GM12878 (cell line): ENCODE measurements around the gene SPDYE3.
"Not testable (repeated sequence)": the region's sequence is repeated elsewhere in the genome, so short reads cannot be mapped to it uniquely, and the experiment has no call there.

Source experiments
- BCL11A ChIP-seq: IDR thresholded peaks from 2 replicates; pipeline ENCODE4 v1.6.1; 2011; ENCODE audit warnings: low read depth, low read length
- BHLHE40 ChIP-seq, 2 experiments: fragments of 450-650 bp in 1 of 2; IDR thresholded peaks; 2 replicates each; pipeline ENCODE4 v1.6.1; 2011 to 2017; ENCODE audit warnings: low read depth in 2 of 2, borderline replicate concordance in 1 of 2, improper control_type of control experiment in 1 of 2, low read length in 1 of 2, mild to moderate bottlenecking in 1 of 2
- CHD2 ChIP-seq: IDR thresholded peaks from 2 replicates; pipeline ENCODE4 v1.6.1; 2011; ENCODE audit warnings: low read depth, low read length, improper control_type of control experiment, borderline replicate concordance
- EZH2 ChIP-seq: IDR thresholded peaks from 2 replicates; pipeline ENCODE4 v1.6.1; 2012; ENCODE audit warnings: low read depth, mild to moderate bottlenecking, control low read depth, inconsistent platforms, low read length, borderline replicate concordance; ENCODE audit not compliant: control insufficient read depth
- HDGF ChIP-seq: fragments of 450-650 bp; IDR thresholded peaks from 2 replicates; pipeline ENCODE4 v1.6.1; 2016; ENCODE audit warnings: antibody characterized with exemption
- JUNB ChIP-seq: IDR thresholded peaks from 2 replicates; pipeline ENCODE4 v1.6.1; 2016; ENCODE audit warnings: antibody characterized with exemption, mild to moderate bottlenecking
- LARP7 ChIP-seq: fragments of 450-650 bp; IDR thresholded peaks from 2 replicates; pipeline ENCODE4 v1.6.1; 2017; ENCODE audit warnings: mild to moderate bottlenecking
- POLR2AphosphoS2 ChIP-seq: IDR thresholded peaks from 2 replicates; pipeline ENCODE4 v1.6.1; 2011; ENCODE audit warnings: low read depth, mild to moderate bottlenecking, low read length, improper control_type of control experiment, moderate library complexity
- RCOR1 ChIP-seq: conservative IDR thresholded peaks from 2 replicates; pipeline ENCODE4 v1.6.1; 2012; ENCODE audit warnings: low read depth, low read length, improper control_type of control experiment
- ZBTB33 ChIP-seq: fragments of 450-650 bp; IDR thresholded peaks from 2 replicates; pipeline ENCODE4 v1.6.1; 2017; ENCODE audit warnings: mild to moderate bottlenecking

GRCh38 chr7:100259984-100260383, 47.5 kb upstream of the SPDYE3 start:
- TF ChIP-seq BCL11A; RCOR1; HDGF; JUNB; POLR2AphosphoS2; ZBTB33; BHLHE40 (IDR thresholded peaks at IDR 0.05; ENCODE audit: borderline replicate concordance in 1 of 2, low read depth in 2 of 2, low read length in 1 of 2); CHD2; LARP7; EZH2: not testable (repeated sequence)
